ENCODE measurements around the gene HOXB5. TPM values are rescaled to one million over a fixed set of nuclear protein-coding genes. Genes with fewer than 3 reads are reported as not detected.
A peak's percentile ranks its signal among the peaks of the same experiment; 100 is the strongest.

Gene HOXB5
- total RNA-seq, 1 experiment from 2014 or later: 0.05 TPM

- Histone ChIP-seq H3K27me3 (replicated peaks) (peaks cover 7% of the 10 kb centered on the region), H3K4me3 (peak overlapping the region; percentile 48), H3K27ac (no peak overlapping the region), H3K4me1 (replicated peaks) (peaks cover 26% of the 10 kb centered on the region), H3K36me3 (peaks cover 11% of the 10 kb centered on the region), H3K9me3 (replicated peaks) (no peaks in the 10 kb centered on the region)
- no peak for DNase-seq (ENCODE audit: low read depth in 1 of 2, low spot score in 2 of 2)
These were observed 3.4 kb upstream of the HOXB5 start for GRCh38 chr17:48596735-48597527.

GRCh38 chr17:48596000-48596734, 2.6 kb upstream of the HOXB5 start:
- Histone ChIP-seq H3K4me3 (no peak overlapping the region), H3K27ac (no peak overlapping the region), H3K36me3 (peaks cover 11% of the 10 kb centered on the region), H3K9me3 (replicated peaks) (no peaks in the 10 kb centered on the region), H3K4me1 (replicated peaks) (peaks cover 26% of the 10 kb centered on the region), H3K27me3 (replicated peaks) (peaks cover 7% of the 10 kb centered on the region)
- DNase-seq (ENCODE audit: low read depth in 1 of 2, low spot score in 2 of 2): no peak

GRCh38 chr17:48595278-48595999, 1.9 kb upstream of the HOXB5 start:
- Histone ChIP-seq H3K9me3 (replicated peaks) (no peaks in the 10 kb centered on the region), H3K27me3 (replicated peaks) (peaks cover 7% of the 10 kb centered on the region), H3K4me3 (no peak overlapping the region), H3K36me3 (peaks cover 11% of the 10 kb centered on the region), H3K4me1 (replicated peaks) (peaks cover 26% of the 10 kb centered on the region), H3K27ac (no peak overlapping the region)
- DNase-seq (ENCODE audit: low read depth in 1 of 2, low spot score in 2 of 2): no peak

- DNase-seq (ENCODE audit: low read depth in 1 of 2, low spot score in 2 of 2): no peak
- Histone ChIP-seq H3K36me3 (peaks cover 11% of the 10 kb centered on the region), H3K9me3 (replicated peaks) (no peaks in the 10 kb centered on the region), H3K27me3 (replicated peaks) (peaks cover 7% of the 10 kb centered on the region), H3K4me3 (no peak overlapping the region), H3K4me1 (replicated peaks) (peaks cover 26% of the 10 kb centered on the region), H3K27ac (no peak overlapping the region)
These were observed 1.1 kb upstream of the HOXB5 start for GRCh38 chr17:48594538-48595277.

- H3K4me1 ChIP-seq (replicated peaks): peaks cover 26% of the 10 kb centered on the region
- no peak overlapping the region for H3K27ac ChIP-seq
- peaks cover 7% of the 10 kb centered on the region for H3K27me3 ChIP-seq (replicated peaks)
- DNase-seq (ENCODE audit: low read depth in 1 of 2, low spot score in 2 of 2): peak; percentile 79 to 85
- H3K9me3 ChIP-seq (replicated peaks): no peaks in the 10 kb centered on the region
- peaks cover 11% of the 10 kb centered on the region for H3K36me3 ChIP-seq
- peak overlapping the region; percentile 24 for H3K4me3 ChIP-seq
These were observed 410 bp upstream of the HOXB5 start for GRCh38 chr17:48593840-48594537.

GRCh38 chr17:48592577-48592976, 1.0 kb downstream of the HOXB5 start:
- Histone ChIP-seq H3K36me3 (peaks cover 11% of the 10 kb centered on the region), H3K27ac (no peak overlapping the region), H3K4me3 (no peak overlapping the region), H3K27me3 (replicated peaks) (no peaks in the 10 kb centered on the region), H3K9me3 (replicated peaks) (no peaks in the 10 kb centered on the region), H3K4me1 (replicated peaks) (peaks cover 21% of the 10 kb centered on the region)
- no peak for DNase-seq (ENCODE audit: low read depth in 1 of 2, low spot score in 2 of 2)

- no peak overlapping the region for H3K4me3 ChIP-seq
- peaks cover 11% of the 10 kb centered on the region for H3K36me3 ChIP-seq
- no peaks in the 10 kb centered on the region for H3K27me3 ChIP-seq (replicated peaks)
- H3K4me1 ChIP-seq (replicated peaks): peaks cover 21% of the 10 kb centered on the region
- H3K27ac ChIP-seq: no peak overlapping the region
- DNase-seq (ENCODE audit: low read depth in 1 of 2, low spot score in 2 of 2): no peak
- H3K9me3 ChIP-seq (replicated peaks): no peaks in the 10 kb centered on the region
These were observed 1.5 kb downstream of the HOXB5 start for GRCh38 chr17:48592057-48592514.

GRCh38 chr17:48591255-48592056, 2.1 kb downstream of the HOXB5 start:
- Histone ChIP-seq H3K9me3 (replicated peaks) (no peaks in the 10 kb centered on the region), H3K27me3 (replicated peaks) (no peaks in the 10 kb centered on the region), H3K27ac (no peak overlapping the region), H3K4me3 (no peak overlapping the region), H3K36me3 (peaks cover 9% of the 10 kb centered on the region), H3K4me1 (replicated peaks) (peaks cover 22% of the 10 kb centered on the region)
- DNase-seq (ENCODE audit: low read depth in 1 of 2, low spot score in 2 of 2): no peak

GRCh38 chr17:48590607-48591161, 2.9 kb downstream of the HOXB5 start:
- peaks cover 28% of the 10 kb centered on the region for H3K4me1 ChIP-seq (replicated peaks)
- no peak for DNase-seq (ENCODE audit: low read depth in 1 of 2, low spot score in 2 of 2)
- no peak overlapping the region for H3K27ac ChIP-seq
- H3K27me3 ChIP-seq (replicated peaks): no peaks in the 10 kb centered on the region
- no peak overlapping the region for H3K4me3 ChIP-seq
- no peaks in the 10 kb centered on the region for H3K9me3 ChIP-seq (replicated peaks)
- peaks cover 4% of the 10 kb centered on the region; the same call in 1 of the 2 replicates for H3K36me3 ChIP-seq

- Histone ChIP-seq H3K4me3 (no peak within 1 kb of the TSS), H3K9me3 (replicated peaks) (no peaks in the 10 kb centered on the region), H3K27ac (no peak within 1 kb of the TSS), H3K4me1 (replicated peaks) (peaks cover 30% of the 10 kb centered on the region), H3K27me3 (replicated peaks) (no peaks in the 10 kb centered on the region), H3K36me3 (0 out of 2 replicates have a peak, but pooled peaks cover 4% of the 10 kb centered on the region)
- DNase-seq (ENCODE audit: low read depth in 1 of 2, low spot score in 2 of 2): no peak
These were observed 3.6 kb downstream of the HOXB5 start, which contains the start of gene HOXB3 for GRCh38 chr17:48589831-48590606. Gene HOXB3, minus strand, starts transcription at chr17:48590241. Its CDS starts 37,767 bp downstream, at chr17:48552474.

- no peaks in the 10 kb centered on the region for H3K9me3 ChIP-seq (replicated peaks)
- H3K4me1 ChIP-seq (replicated peaks): peaks cover 32% of the 10 kb centered on the region
- H3K4me3 ChIP-seq: no peak overlapping the region
- no peaks in the 10 kb centered on the region for H3K27me3 ChIP-seq (replicated peaks)
- no peak overlapping the region for H3K27ac ChIP-seq
- DNase-seq (ENCODE audit: low read depth in 1 of 2, low spot score in 2 of 2): no peak
- 0 out of 2 replicates have a peak, but pooled peaks cover 4% of the 10 kb centered on the region for H3K36me3 ChIP-seq
These were observed 4.3 kb downstream of the HOXB5 start for GRCh38 chr17:48589060-48589830.
